ENCODE measurements around the gene PIGS. TPM values are rescaled to one million over a fixed set of nuclear protein-coding genes. Genes with fewer than 3 reads are reported as not detected.

Gene PIGS
- total RNA-seq, 2 experiments from 2014 or later: 38.7 to 41.4 TPM

DNA sequence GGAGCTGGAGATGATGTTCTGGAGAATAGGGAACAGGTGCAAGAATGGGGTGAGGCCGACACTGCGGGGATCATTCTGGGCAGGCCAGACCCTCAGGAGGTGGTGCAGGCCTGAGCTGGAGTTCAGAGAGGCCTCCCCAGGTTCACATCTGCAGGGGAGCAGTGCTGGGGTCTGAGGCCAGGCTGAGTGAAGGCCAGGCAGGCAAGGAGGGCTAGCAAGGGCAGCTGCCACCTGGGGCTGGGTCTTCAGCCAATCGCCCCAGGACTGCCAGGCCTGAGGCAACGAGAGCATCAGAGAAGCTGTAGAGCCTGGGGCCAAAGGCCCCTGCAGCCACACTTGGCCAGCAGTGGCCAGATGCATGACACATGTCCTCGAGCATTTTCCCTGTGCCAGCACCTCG, 50.6 kb downstream of the PIGS start:
- POLR2A ChIA-PET: no interaction called here
- H3K27me3 Mint-ChIP-seq: no peaks in the 10 kb centered on the region
- H3K4me3 Mint-ChIP-seq: no peak overlapping the region
- no peaks in the 10 kb centered on the region for H3K9me3 Mint-ChIP-seq (ENCODE audit: low read depth)
- CTCF ChIA-PET: interaction anchor here (0.6 kb wide), 1 partner anchor 25 kb away, joined by 3 read pairs; no protein-coding TSS in a partner anchor
- no peaks in the 10 kb centered on the region for H3K4me1 Mint-ChIP-seq
- DNase-seq: no peak
- no peak overlapping the region for H3K27ac Mint-ChIP-seq
- no peaks in the 10 kb centered on the region for H3K36me3 Mint-ChIP-seq (ENCODE audit: low read depth)
- intact Hi-C loops (cut with DNase I, micrococcal nuclease): no loop called here
- ATAC-seq: no peak

- POLR2A ChIA-PET: no interaction called here
- Mint-ChIP-seq H3K27me3 (no peaks in the 10 kb centered on the region), H3K4me1 (no peaks in the 10 kb centered on the region), H3K36me3 (ENCODE audit: low read depth) (no peaks in the 10 kb centered on the region), H3K27ac (no peak overlapping the region), H3K9me3 (ENCODE audit: low read depth) (no peaks in the 10 kb centered on the region), H3K4me3 (no peak overlapping the region)
- ATAC-seq (no peak), DNase-seq (no peak)
- CTCF ChIA-PET: interaction anchor here (0.8 kb wide), 1 partner anchor 17 kb away, joined by 3 read pairs; no protein-coding TSS in a partner anchor
- intact Hi-C loops (cut with DNase I, micrococcal nuclease): no loop called here
These were observed 52.1 kb downstream of the PIGS start for GRCh38 chr17:28519236-28519635.

DNA sequence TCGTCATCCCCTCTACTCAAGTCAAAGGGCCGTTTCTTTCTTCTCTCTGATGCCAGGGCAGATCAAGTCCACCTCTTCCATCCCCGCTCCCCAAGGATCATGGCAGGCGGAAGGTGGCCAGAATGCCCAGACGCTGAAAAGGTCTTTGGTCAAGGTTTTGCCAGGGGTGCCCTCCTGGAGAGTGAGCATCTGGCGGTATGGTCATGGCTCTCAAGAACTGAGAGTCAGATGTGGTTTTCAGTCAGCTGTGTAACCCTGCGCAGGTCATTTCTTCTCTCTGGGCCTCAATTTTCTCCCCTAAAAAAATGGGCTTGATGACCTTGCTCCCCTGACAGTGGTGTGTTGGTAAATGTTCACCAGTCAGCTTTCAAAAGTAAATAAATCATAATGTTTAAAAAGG, 52.7 kb downstream of the PIGS start:
- no peak overlapping the region for H3K27ac Mint-ChIP-seq
- no peaks in the 10 kb centered on the region for H3K4me1 Mint-ChIP-seq
- H3K36me3 Mint-ChIP-seq (ENCODE audit: low read depth): no peaks in the 10 kb centered on the region
- no peaks in the 10 kb centered on the region for H3K9me3 Mint-ChIP-seq (ENCODE audit: low read depth)
- H3K27me3 Mint-ChIP-seq: peaks cover 3% of the 10 kb centered on the region
- ATAC-seq (no peak), DNase-seq (no peak)
- H3K4me3 Mint-ChIP-seq: no peak overlapping the region
- CTCF ChIA-PET: no interaction called here
- POLR2A ChIA-PET: no interaction called here
- intact Hi-C loops (cut with DNase I, micrococcal nuclease): no loop called here

GRCh38 chr17:28518132-28518531, 53.2 kb downstream of the PIGS start:
- Mint-ChIP-seq H3K36me3 (ENCODE audit: low read depth) (no peaks in the 10 kb centered on the region), H3K27me3 (peaks cover 6% of the 10 kb centered on the region), H3K4me3 (no peak overlapping the region), H3K4me1 (no peaks in the 10 kb centered on the region), H3K27ac (no peak overlapping the region), H3K9me3 (ENCODE audit: low read depth) (no peaks in the 10 kb centered on the region)
- intact Hi-C loops (cut with DNase I, micrococcal nuclease): no loop called here
- CTCF ChIA-PET: no interaction called here
- DNase-seq (no peak), ATAC-seq (no peak)
- POLR2A ChIA-PET: no interaction called here

GRCh38 chr17:28515518-28515917, 55.8 kb downstream of the PIGS start:
- Mint-ChIP-seq H3K4me1 (no peaks in the 10 kb centered on the region), H3K27ac (no peak overlapping the region), H3K9me3 (ENCODE audit: low read depth) (no peaks in the 10 kb centered on the region), H3K36me3 (ENCODE audit: low read depth) (no peaks in the 10 kb centered on the region), H3K27me3 (peaks cover 6% of the 10 kb centered on the region), H3K4me3 (no peak overlapping the region)
- intact Hi-C loops (cut with DNase I, micrococcal nuclease): no loop called here
- DNase-seq: no peak
- no peak for ATAC-seq
- CTCF ChIA-PET: no interaction called here
- POLR2A ChIA-PET: no interaction called here

DNA sequence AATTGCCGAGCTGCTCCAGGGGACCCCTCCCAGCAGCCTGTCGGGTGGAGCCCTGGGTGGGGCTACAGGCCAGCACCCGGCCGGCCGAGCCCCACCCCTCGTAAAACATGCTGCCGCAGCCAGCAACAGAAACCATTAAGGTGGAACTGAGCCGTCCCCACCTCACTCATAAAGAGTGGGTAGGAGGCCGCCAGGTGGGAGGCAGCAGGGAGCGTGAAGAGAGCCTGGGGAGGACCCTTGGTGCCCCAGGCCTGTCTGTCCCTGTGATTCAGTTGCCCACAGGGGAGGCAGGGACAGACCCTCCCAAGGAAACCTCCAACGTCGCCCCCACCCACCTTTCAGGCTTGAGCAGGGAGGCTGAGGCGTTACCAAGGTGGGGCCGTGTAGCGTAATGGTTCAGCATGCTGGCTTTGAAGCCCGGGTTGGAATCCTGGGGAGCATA, 56.7 kb downstream of the PIGS start:
- intact Hi-C loops (cut with DNase I, micrococcal nuclease): no loop called here
- Mint-ChIP-seq H3K4me3 (no peak overlapping the region), H3K9me3 (ENCODE audit: low read depth) (no peaks in the 10 kb centered on the region), H3K4me1 (no peaks in the 10 kb centered on the region), H3K27ac (no peak overlapping the region), H3K36me3 (ENCODE audit: low read depth) (no peaks in the 10 kb centered on the region), H3K27me3 (peaks cover 9% of the 10 kb centered on the region)
- CTCF ChIA-PET: interaction anchor here (0.9 kb wide), 1 partner anchor 451 kb away, joined by 3 read pairs; no protein-coding TSS in a partner anchor
- ATAC-seq (no peak), DNase-seq (no peak)
- POLR2A ChIA-PET: no interaction called here

DNA sequence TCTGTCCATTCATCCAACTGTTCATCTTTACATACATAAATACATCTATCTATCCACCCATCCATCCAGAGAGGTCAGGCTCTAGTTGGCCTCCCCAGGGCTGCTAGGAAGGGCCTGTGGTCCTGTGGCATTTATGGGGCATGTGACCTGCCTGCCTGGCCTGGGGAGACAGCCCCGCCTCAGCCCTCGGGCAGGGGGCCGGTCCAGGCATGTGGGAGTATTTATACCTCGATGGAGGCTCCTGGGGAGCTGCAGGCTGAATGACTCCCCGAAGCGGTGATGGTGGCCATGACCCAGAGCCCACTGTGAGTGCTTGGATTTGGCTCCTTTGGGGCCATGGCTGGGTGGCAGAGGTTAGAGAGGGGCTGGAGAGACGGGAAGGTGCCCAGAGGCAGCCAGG, 57.8 kb downstream of the PIGS start:
- Mint-ChIP-seq H3K27ac (no peak overlapping the region), H3K4me3 (no peak overlapping the region), H3K4me1 (no peaks in the 10 kb centered on the region), H3K27me3 (peaks cover 13% of the 10 kb centered on the region), H3K36me3 (ENCODE audit: low read depth) (no peaks in the 10 kb centered on the region), H3K9me3 (ENCODE audit: low read depth) (no peaks in the 10 kb centered on the region)
- intact Hi-C loops (cut with DNase I, micrococcal nuclease): no loop called here
- ChIA-PET POLR2A (no interaction called here), CTCF (interaction anchor here (1.1 kb wide), 1 partner anchor 16 kb away, joined by 3 read pairs; no protein-coding TSS in a partner anchor)
- DNase-seq: no peak
- ATAC-seq: no peak

DNA sequence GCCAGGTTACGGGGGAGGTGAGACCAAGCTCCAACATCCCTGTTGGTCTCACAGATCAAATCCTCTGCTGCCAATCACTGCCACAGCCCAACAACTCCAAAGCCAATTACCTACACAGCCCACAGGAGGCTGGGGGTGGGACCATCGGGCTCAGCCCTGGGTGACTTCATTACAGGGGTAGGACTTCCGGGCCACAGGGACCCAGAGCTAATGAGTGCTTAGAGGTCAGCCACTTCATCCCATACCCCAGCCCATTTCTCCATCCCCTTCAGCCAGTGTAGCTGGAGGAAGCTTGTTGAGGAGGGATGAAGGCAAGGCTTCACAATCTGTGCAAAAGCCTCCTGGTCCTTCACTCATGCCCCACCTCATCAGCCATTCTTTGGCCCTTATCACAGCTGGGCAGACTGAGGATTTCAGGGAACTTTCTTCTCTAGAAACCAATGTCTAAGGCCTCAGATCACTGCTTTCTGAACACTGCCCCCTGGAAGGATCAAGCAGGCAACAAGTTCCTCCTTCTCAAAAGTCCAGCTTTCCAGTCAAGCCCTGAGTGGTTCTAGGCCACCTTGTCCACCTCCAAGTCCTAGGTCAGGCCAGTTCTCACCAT, 59.4 kb downstream of the PIGS start:
- no peak for DNase-seq
- Mint-ChIP-seq H3K4me3 (no peak overlapping the region), H3K9me3 (ENCODE audit: low read depth) (no peaks in the 10 kb centered on the region), H3K27ac (no peak overlapping the region), H3K36me3 (ENCODE audit: low read depth) (no peaks in the 10 kb centered on the region), H3K27me3 (peaks cover 19% of the 10 kb centered on the region), H3K4me1 (no peaks in the 10 kb centered on the region)
- POLR2A ChIA-PET: no interaction called here
- ATAC-seq: no peak
- intact Hi-C loops (cut with DNase I, micrococcal nuclease): no loop called here
- CTCF ChIA-PET: interaction anchor here (1.8 kb wide), 1 partner anchor 9 kb away, joined by 5 read pairs; no protein-coding TSS in a partner anchor

- POLR2A ChIA-PET: no interaction called here
- Mint-ChIP-seq H3K27me3 (peaks cover 19% of the 10 kb centered on the region), H3K9me3 (ENCODE audit: low read depth) (no peaks in the 10 kb centered on the region), H3K27ac (no peak overlapping the region), H3K4me1 (no peaks in the 10 kb centered on the region), H3K36me3 (ENCODE audit: low read depth) (no peaks in the 10 kb centered on the region), H3K4me3 (no peak overlapping the region)
- intact Hi-C loops (cut with DNase I, micrococcal nuclease): no loop called here
- CTCF ChIA-PET: no interaction called here
- no peak for ATAC-seq
- DNase-seq: no peak
These were observed 61.5 kb downstream of the PIGS start for GRCh38 chr17:28509789-28510188.

- Mint-ChIP-seq H3K27me3 (peaks cover 14% of the 10 kb centered on the region), H3K9me3 (ENCODE audit: low read depth) (no peaks in the 10 kb centered on the region), H3K4me3 (no peak overlapping the region), H3K36me3 (ENCODE audit: low read depth) (no peaks in the 10 kb centered on the region), H3K27ac (no peak overlapping the region), H3K4me1 (no peaks in the 10 kb centered on the region)
- intact Hi-C loops (cut with DNase I, micrococcal nuclease): no loop called here
- CTCF ChIA-PET: no interaction called here
- ATAC-seq (no peak), DNase-seq (no peak)
- POLR2A ChIA-PET: no interaction called here
These were observed 63.1 kb downstream of the PIGS start for GRCh38 chr17:28508211-28508724.

DNA sequence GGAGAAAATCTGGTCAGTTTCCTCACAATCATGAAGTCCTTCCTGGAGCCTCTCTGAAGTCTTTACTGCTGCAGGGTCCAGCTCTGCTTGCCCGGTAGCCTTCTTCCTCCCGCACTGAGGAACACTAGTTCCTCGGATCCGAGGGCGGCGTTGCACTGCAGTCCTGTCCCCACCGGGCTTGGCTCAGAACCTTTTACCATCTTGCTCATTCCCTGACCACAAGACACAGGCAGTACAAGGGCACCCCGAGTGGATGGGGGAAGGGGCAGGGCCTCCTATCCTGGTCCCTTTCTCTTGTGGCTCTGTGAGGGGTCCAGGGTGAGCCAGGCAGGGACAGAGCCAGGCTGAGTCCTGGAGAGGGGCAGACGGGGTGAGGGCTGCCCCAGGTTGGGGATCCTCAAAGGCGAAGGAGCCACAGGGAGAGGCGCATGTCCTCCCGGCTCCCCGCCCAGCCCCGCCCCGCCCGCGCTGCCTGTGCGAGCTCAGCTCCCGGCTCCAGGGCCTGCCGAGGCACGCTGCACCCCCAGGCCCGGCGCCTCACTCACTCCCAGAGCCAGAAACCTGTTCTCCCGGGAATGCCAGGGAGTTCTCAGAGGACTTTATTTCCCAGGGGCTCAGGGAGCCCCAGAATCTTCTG, 63.6 kb downstream of the PIGS start:
- ATAC-seq: no peak

DNA sequence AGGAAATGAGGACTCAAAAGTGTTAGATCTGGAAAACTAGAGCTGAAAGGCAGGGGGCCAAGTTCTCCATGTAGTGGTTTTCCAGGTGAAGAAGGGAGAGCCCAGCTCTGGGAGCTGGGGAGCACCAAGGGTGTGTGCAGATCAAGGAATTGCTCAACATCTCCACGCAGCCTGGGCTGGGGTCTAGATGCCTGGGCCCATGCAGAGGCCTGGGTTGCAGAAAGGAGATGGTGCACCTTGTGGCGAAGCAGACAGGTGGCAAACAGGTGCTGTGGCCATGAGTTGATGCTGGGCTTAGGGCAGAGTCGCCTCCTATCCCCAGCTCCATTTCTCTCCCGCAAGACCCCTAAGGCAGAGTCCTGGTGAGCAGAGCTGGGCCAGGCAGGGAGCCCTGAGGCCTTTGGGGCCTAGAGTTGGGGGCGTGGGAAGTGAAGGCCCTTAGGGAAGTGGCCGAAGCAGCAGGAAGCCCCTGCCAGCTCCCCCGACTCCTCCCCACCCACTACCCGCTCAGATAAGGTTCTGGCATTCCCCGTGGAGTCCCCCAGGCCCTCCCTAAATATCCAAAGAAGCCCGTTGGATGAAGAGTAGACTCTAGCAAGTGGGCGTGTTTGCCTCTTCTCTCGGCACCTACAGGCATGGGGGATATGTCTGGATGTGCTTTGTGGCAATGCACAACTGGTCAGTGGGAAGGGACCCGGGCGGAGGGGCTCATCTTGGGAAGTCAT, 64.4 kb downstream of the PIGS start:
- H3K4me3 Mint-ChIP-seq: no peak overlapping the region
- POLR2A ChIA-PET: no interaction called here
- H3K4me1 Mint-ChIP-seq: no peaks in the 10 kb centered on the region
- no peaks in the 10 kb centered on the region for H3K36me3 Mint-ChIP-seq (ENCODE audit: low read depth)
- H3K27me3 Mint-ChIP-seq: peaks cover 13% of the 10 kb centered on the region
- ATAC-seq: no peak
- no peak overlapping the region for H3K27ac Mint-ChIP-seq
- no peak for DNase-seq
- no peaks in the 10 kb centered on the region for H3K9me3 Mint-ChIP-seq (ENCODE audit: low read depth)
- CTCF ChIA-PET: no interaction called here
- intact Hi-C loops (cut with DNase I, micrococcal nuclease): no loop called here

More for the DNA sequence above, 63.6 kb downstream of the PIGS start:
- Mint-ChIP-seq H3K27ac (no peak overlapping the region), H3K9me3 (ENCODE audit: low read depth) (no peaks in the 10 kb centered on the region), H3K36me3 (ENCODE audit: low read depth) (no peaks in the 10 kb centered on the region), H3K27me3 (peaks cover 13% of the 10 kb centered on the region), H3K4me3 (no peak overlapping the region), H3K4me1 (no peaks in the 10 kb centered on the region)
- DNase-seq: no peak
- CTCF ChIA-PET: no interaction called here
- POLR2A ChIA-PET: no interaction called here
- intact Hi-C loops (cut with DNase I, micrococcal nuclease): no loop called here
